ENCODE measurements around the gene SLC22A2. TPM values are rescaled to one million over a fixed set of nuclear protein-coding genes. Genes with fewer than 3 reads are reported as not detected.
"Not testable (repeated sequence)": the region's sequence is repeated elsewhere in the genome, so short reads cannot be mapped to it uniquely, and the experiment has no call there.

The SLC22A2 gene
- total RNA-seq, 2 donors from 2014 or later = 0.37 to 0.43 TPM

DNA sequence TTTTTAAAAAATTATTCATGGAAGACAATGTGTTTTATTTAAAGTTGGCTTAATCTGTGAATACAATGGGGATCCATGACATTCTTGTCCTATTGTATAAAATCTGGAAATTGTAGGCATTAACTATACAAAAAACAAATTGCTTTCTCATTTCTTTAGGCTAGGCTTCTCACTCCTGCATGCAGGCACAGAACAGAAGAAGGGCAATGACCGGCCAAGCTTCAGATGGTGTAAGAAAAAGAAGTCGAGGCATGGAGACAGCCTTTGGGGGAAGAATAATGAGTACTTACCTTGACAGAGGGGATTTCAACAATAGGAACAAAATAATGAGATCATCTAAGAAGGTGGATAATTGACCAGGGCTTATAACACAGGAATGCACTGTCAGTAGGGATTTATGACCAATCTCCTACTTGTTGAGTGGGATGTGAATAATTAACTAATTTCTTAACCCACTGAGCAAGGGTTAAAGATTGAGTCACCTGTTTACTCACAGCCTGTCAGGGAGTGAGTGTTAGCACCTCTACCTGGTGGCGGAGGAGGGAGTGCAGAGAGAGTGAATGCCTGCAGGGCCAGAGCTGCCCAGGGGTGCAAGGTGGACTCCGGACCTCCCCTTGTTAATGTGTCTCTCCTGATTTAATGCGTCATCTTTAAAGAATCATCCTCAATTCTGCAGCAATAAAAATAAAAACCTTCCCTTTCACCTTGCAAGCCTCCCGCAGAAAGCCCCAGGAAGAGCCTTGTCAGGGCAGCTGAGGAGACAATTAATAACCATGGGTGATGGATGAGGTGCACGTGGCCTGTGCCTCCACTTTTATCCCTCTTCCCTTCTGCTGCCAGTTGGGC, 3.9 kb downstream of the SLC22A2 start:
- intact Hi-C loops (cut with DNase I) = no loop called here

DNA sequence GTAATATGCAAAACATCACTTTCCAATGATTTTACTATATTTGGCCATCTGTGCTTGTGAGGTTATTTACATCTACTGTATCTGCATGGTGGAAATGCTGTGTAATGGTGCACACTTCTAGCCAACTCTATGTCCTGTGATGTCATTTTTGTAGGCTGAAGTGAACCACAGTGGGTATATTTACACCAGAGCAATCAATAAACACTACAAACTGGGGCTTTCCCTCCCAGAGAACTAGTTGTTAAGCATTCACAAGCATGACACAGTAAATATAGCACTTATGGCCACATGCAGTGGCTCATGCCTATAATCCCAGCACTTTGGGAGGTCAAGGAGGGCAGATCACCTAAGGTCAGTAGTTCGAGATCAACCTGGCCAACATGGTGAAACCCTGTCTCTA, 4.9 kb downstream of the SLC22A2 start:
- no peak for DNase-seq (ENCODE audit: low spot score)
- intact Hi-C loops (cut with DNase I) = no loop called here

More for the DNA sequence above, 3.9 kb downstream of the SLC22A2 start:
- no peak for DNase-seq (ENCODE audit: low spot score)

DNA sequence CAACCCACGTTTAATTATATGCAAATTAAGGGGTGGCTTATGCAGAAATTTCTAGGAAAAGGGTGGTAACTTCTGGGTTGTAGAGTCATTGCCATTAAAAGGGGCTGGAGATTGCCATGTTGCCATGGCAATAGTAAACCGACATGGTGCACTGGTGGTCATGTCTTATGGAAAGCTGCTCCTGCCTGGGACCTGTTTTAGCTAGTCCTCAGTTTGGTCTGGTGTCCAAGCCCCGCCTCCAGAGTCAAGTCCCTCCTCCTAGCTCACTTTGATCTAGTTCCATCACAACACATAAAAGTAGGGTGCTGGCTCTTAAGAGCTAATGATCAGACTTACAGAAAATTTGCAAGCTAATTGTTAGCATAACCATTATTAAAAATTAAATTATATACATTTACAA, 5.3 kb downstream of the SLC22A2 start:
- DNase-seq (ENCODE audit: low spot score) = no peak
- intact Hi-C loops (cut with DNase I) = no loop called here

DNA sequence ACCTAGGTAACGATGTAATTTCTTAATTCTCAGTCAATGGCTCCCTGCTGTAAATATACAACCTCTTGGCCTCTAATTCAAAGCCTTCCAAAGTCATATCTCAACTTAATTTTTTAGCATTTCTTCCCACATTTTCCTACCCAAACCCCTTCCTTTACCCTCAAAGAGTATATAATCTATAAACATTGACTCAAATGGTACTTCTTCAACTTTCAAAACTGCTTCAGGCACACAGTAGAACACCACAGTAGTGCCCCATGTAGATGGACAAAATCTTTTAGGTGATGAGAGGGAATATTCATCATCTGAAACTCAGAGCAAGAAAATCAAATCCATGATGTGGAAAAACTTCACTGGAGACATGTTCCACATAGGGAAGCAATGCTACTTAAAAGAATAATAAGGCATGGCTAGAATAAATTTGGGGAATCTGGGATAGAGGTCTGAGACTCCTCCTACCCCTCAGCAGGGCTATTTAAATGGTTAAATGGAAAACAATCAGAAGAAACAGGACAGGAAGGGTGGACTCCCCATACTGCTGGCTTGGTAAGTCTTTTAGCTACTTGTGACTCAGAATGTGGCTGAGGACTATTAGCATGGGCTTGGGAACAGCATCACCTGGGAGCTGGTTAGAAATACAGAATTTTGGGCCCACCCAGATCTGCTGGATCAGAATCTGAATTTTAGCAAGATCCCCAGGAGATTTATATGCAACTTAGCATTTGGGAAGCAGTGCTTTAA, 6.4 kb downstream of the SLC22A2 start:
- intact Hi-C loops (cut with DNase I) = no loop called here
- DNase-seq (ENCODE audit: low spot score) = no peak

DNA sequence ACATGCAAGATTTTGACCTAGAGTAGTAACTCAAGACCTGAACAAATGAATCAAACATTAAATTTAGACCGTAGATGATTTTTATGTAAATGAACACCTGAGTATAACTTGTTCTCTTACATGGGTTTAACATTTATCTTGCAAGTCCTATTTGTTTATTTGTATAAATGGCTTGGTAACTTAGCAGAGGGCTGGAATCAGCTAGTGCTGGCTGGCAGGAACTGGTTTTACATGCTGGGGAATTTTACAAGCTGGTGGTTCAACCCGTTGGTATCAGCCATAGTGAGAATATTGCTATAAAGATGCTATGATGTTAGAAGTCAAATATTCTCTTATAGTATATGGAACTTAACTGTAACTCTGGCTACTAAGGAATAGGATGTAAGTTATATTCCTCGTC, 8.9 kb downstream of the SLC22A2 start:
- intact Hi-C loops (cut with DNase I) = no loop called here
- no peak for DNase-seq (ENCODE audit: low spot score)

DNA sequence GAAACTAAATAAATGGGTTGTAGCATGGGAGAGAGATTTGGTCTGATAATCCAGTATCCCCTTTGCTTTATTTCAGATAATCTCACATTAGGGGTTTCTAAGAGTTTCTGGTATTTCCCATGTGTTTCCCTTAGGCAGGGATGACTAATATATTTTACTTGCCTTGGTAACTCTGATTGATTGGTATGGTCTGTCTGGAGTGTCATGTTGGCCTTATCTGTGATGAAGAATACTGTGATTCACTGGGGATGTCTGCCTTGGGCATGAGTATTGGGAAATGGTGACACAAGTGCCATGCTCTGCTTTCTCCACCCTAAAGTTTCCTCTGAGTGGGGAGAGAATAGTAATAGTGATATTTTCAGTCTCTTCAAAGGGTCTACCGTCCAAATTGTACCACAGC, 10.1 kb downstream of the SLC22A2 start:
- no peak for DNase-seq (ENCODE audit: low spot score)
- intact Hi-C loops (cut with DNase I) = no loop called here

DNA sequence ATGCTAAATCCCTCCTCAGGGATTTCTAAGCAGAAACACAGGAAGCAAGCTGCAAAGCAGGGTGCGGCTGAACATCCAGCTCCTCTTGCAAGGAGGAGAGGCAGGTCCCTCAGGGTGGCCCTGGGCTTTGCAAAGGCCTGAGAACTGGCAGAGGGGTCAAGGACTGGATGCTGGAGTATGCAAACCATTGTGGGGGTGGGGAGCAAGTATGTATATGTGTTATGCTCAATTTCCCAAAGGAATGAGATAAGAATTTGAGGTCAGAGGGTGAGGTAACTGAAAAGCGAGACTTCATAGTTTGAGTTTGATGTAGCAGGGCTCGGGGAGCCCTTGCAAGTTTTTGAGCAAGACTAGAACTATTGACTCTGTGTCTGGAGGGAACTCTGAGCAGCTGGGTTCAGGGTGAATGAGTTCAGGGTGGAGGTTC, 11.2 kb downstream of the SLC22A2 start:
- DNase-seq (ENCODE audit: low spot score) = no peak
- intact Hi-C loops (cut with DNase I) = no loop called here

DNA sequence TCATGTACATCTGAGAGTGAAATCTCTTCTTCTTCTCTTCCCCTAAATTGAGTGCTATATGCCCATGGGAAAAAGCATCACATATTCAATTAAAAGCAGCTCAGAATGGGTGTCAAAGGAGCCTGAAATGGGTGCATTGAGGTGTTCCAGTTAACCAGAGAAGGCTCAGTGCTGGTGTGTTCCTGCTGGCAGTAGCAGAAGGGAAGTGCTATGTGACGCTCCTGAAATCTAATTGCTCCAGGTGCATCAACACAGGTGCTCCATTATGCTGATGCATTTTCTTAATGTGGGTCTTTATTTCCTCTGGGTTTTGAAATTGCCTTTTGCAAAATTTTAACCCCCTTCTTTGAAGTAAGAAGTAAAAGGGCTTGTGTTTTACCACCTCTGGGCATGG, 17.9 kb downstream of the SLC22A2 start:
- intact Hi-C loops (cut with DNase I) = no loop called here
- DNase-seq (ENCODE audit: low spot score) = no peak

DNA sequence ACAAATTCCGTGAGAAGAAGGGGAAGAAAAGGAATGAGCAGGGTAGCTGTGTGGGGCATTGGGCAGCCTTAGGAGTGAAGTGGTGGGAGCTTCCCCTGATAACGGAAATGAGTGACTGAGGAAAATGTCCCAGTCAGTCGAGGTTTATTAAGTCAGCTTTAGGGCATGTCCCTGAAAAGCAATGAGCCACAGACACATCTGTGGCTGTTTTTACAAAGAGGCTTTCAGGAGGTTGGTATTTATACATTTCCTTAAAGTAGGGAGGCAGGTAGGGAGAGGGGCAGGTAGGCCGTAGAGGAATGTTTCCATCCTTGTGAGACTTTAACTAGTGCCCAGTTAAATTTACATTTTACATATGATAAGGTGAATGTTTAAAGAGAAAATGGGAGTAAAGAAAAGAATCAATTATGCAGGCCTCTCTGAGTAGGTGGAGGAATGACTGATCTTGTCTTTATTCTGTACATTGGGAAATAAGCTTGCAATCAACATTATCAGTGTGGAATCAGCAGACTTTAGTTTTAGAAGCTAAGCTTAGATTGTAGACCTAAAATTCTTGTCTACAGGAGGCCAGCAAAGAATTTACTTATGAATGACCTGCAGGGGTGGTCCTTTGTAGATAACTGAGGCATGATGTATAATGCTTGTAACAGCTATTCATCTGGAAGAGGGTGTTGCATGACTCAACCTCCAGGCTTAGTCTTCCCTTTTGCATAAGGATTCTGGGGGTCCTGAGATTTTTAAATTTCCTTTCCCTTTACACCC, 18.5 kb downstream of the SLC22A2 start:
- DNase-seq (ENCODE audit: low spot score) = no peak
- intact Hi-C loops (cut with DNase I) = no loop called here

DNA sequence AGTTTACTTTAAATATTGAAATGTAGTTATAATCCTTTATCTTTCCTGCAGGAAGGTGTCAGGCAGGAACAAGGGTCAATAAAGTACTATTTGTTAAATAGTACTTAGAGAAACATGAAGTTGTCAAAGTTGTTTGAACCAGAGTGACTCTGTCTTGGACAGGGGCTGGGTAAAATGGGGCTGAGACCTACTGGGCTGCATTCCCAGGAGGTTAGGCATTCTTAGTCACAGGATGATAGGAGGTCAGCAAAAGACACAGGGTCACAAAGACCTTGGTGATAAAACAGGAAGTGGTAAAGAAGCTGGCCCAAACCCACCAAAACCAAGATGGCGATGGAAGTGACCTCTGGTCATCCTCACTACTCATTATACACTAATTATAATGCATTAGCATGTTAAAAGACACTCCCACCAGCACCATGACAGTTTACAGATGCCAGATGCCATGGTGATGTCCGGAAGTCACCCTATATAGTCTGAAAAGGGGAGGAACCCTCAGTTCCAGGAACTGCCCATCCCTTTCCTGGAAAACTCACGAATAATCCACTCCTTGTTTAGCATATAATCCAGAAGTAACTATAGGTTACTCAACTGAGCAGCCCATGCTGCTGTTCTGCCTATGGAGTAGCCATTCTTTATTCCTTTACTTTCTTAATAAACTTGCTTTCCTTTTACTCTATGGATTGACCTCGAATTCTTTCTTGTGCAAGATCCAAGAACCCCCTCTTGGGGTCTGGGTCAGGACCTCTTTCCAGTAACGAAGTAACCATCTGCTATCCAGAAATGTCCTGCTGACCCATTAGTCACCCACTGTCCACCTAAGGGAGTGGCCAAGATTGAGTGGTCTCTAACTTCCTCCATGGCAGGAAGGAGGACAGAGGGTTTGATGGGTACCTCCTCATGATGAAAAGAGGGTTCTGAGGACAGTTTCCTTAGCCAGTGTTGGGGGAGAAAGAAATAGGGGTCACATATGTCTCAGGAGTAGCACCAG, 19.6 kb downstream of the SLC22A2 start:
- intact Hi-C loops (cut with DNase I) = no loop called here

DNA sequence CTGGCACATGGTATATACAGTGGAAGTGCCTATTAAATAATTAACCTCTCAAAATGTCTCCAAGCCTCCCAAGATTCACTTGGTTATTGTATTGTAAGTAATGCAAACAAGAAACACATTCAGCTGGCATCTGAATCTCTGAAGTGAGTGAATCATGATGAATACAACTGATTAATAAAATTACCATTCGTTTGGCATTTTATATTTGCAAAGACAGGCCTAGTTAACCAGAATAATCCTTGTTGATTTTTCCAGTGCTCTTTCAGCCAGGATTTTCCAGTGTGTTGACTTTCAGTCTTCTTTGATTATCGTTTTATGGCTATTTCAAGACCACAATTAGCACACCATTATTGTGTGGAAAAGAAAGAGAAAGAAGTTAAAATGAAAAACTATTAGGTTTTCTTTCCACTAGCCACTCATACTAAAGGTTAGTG, 20.3 kb downstream of the SLC22A2 start:
- DNase-seq (ENCODE audit: low spot score) = no peak
- intact Hi-C loops (cut with DNase I) = no loop called here

More for the DNA sequence above, 19.6 kb downstream of the SLC22A2 start:
- DNase-seq (ENCODE audit: low spot score) = no peak

DNA sequence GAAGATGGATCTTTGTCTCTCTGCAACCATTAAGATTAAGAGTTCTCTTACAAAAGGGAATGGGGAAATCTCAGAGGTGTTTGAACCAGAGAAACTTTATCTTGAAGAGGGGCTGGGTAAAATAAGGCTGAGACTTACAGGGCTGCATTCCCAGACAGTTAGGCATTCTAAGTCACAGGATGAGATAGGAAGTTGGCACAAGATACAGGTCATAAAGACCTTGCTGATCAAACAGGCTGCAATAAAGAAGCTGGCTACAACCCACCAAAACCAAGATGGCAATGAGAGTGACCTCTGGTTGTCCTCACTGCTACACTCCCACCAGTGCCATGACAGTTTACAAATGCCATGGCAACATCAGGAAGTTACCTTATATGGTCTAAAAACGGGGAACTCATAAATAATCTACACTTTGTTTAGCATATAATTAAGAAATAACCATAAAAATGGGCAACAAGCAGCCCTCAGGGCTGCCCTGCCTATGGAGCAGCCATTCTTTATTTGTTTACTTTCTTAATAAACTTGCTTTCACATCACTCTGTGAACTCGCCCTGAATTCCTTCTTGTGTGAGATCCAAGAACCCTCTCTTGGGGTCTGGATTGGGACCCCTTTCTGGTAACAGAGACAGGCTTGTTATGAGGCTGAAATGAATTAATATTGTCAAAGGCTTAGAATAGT, 20.9 kb downstream of the SLC22A2 start:
- intact Hi-C loops (cut with DNase I); DNase-seq (ENCODE audit: low spot score): not testable (repeated sequence)

DNA sequence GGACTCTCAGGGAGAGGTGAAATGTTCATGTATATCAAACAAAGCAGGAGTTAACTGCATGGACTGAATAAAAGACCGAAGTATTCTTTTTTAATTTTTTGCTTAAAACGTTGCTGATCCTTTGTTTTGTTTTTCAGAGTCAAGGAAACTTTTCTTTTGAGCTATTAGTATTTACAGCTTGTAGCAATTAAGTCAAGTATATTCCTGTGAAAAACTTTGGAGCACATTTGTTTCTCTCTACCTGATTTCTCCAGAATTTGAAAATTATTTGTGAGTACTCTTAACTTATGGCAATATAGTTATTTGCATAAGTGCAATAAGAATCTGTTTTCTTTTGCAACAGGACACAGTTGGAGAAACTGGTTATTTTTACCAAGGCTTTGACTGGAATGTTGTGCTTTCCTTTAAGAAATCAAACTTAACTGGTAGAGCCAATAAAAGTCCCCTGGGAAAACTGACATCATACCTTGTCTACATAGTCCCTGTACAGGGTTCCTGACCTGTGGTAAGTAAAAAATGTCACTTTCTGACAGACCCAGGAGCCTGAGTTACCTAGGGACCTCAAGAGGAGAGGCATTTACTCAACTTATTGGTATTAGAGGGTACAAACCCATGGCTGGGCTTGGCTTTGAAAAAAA, 22.3 kb downstream of the SLC22A2 start:
- DNase-seq (ENCODE audit: low spot score); intact Hi-C loops (cut with DNase I): not testable (repeated sequence)

DNA sequence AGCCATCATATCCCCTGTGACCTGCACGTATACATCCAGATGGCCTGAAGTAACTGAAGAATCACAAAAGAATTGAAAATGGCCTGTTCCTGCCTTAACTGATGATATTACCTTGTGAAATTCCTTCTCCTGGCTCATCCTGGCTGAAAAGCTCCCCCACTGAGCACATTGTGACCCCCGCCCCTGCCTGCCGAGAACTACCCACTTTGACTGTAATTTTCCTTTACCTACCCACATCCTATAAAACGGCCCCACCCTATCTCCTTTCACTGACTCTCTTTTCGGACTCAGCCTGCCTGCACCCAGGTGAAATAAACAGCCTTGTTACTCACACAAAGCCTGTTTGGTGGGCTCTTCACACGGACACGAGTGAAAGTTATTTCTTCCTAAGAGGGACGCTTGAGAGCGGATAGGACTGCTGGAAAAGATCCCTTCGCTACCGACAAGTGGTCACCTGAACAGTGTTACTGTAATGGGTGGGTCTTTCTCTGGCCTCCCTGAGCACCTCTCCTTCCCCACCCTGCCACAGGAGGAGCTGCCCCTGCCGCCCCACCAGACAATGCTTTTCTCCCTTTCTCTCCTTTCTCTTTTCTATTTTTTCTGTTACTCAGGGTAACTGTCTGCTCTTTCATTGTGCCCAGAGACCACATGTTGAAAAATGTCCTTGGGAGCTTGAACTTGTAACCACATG, 24.5 kb downstream of the SLC22A2 start:
- intact Hi-C loops (cut with DNase I); DNase-seq (ENCODE audit: low spot score): not testable (repeated sequence)

DNA sequence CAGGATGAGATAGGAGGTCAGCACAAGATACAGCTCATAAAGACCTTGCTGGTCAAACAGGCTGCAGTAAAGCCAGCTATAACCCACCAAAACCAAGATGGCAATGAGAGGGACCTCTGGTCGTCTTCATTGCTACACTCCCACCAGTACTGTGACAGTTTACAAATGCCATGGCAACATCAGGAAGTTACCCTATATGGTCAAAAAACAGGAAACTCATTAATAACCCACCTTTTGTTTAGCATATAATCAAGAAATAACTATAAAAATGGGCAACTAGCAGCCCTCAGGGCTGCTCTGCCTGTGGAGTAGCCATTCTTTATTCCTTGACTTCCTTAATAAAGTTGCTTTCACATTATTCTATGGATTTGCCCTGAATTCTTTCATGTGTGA, 30.9 kb downstream of the SLC22A2 start:
- intact Hi-C loops (cut with DNase I) = loop anchor here in 1 of 2 donors (10.0 kb wide), 1 partner anchor 107 kb away; no protein-coding TSS in a partner anchor
- DNase-seq (ENCODE audit: low spot score) = no peak

DNA sequence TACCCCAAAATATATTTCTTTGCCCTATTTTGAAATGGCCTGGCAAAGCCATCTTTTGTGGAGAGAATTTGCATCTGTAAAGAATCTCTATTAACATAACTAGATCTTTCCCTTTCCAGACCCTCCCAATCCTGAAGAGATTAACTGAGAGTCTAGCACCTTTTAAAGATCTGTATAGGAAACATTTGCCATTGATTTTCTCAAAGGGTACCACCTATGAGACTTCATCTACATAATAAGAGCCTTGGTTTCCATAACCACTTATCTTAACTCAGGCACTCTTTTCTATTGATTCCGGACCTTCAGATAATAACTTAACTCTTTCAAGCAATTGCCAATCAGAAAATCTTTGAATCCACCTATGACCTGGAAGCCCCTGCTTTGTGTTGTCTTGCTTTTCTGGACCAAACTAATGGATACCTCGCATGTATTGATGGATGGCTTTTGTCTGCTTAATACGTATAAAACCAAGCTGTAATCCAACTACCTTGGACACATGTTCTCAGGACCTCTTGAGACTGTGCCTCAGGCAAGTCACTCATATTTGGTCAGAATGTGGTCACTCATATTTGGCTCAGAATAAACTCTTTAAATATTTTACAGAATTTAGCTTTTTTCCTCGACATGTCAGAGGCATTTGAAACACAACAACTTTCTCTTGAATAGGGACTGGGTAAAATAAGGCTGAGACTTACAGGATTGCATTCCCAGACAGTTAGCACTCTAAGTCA, 31.4 kb downstream of the SLC22A2 start:
- intact Hi-C loops (cut with DNase I) = loop anchor here in 1 of 2 donors (10.0 kb wide), 1 partner anchor 108 kb away; no protein-coding TSS in a partner anchor
- DNase-seq (ENCODE audit: low spot score) = no peak

Measured in posterior vena cava (tissue), 2 donors.